ENCODE results near the gene LMAN2L.

- TF ChIP-seq EZH2 (IDR thresholded peaks at IDR 0.05) (no peak), POLR2AphosphoS5 (IDR thresholded peaks at IDR 0.05; ENCODE audit: borderline replicate concordance, low read depth, low read length) (no peak)
These were observed 78.5 kb downstream of the LMAN2L start for GRCh38 chr2:96661324-96661723.

All from SK-N-MC (cell line).